HEK293 (cell line): ENCODE measurements around the gene SEMA4F.
A peak's percentile ranks its signal among the peaks of the same experiment; 100 is the strongest.

Source experiments
- CTCF ChIA-PET: fragments of 350-600 bp; formaldehyde crosslinking; extraction: SDS; loops from one replicate; lab custom pipeline; 2021; ENCODE audit warnings: antibody characterized with exemption; lab: Yijun Ruan, JAX
- POLR2A ChIA-PET: fragments of 300-600 bp; formaldehyde crosslinking; extraction: SDS; loops from one replicate; lab custom pipeline; 2020; ENCODE audit warnings: antibody characterized with exemption, inconsistent platforms; lab: Yijun Ruan, JAX
- H3K27ac ChIP-seq: fragments of 200-500 bp; sonication (Bioruptor generic); 2 replicates; pipeline ENCODE4 v1.5.1; 2014; ENCODE audit warnings: low read depth, low read length, control low read depth, inconsistent platforms; ENCODE audit errors: extremely low read depth
- H3K36me3 ChIP-seq, 2 experiments: fragments of 200-500 bp in 1 of 2; sonication (Bioruptor generic) in 1 of 2; 1 replicate in 1 of 2; 2 replicates in 1 of 2; pipeline ENCODE4 v1.5.1; 2014 to 2017; ENCODE audit warnings: inconsistent platforms in 2 of 2, low read length in 2 of 2; ENCODE audit not compliant: control insufficient read depth in 2 of 2, insufficient read depth in 1 of 2
- H3K4me1 ChIP-seq: fragments of 200-500 bp; sonication (Bioruptor generic); 2 replicates; pipeline ENCODE4 v1.5.1; 2014; ENCODE audit warnings: mild to moderate bottlenecking, low read length, inconsistent platforms; ENCODE audit not compliant: control insufficient read depth, insufficient read depth
- H3K4me3 ChIP-seq: 2 replicates; pipeline ENCODE4 v1.5.1; 2011; ENCODE audit warnings: low read depth, mild to moderate bottlenecking, control low read depth, low read length, moderate library complexity
- H3K9me3 ChIP-seq: fragments of 200-500 bp; sonication (Bioruptor generic); 2 replicates; pipeline ENCODE4 v1.5.1; 2014; ENCODE audit warnings: low read depth, low read length, inconsistent platforms; ENCODE audit not compliant: control insufficient read depth, insufficient read depth
- EGR2 ChIP-seq: fragments of 450-650 bp; formaldehyde crosslinking; IDR thresholded peaks from 2 replicates; pipeline ENCODE4 v1.5.1; 2016; ENCODE audit warnings: low read depth, missing biosample characterization, missing genetic modification characterization
- MZF1 ChIP-seq: fragments of 450-650 bp; formaldehyde crosslinking; IDR thresholded peaks from 2 replicates; pipeline ENCODE4 v1.5.1; 2017; ENCODE audit warnings: missing biosample characterization, missing genetic modification characterization, borderline replicate concordance
- SALL2 ChIP-seq: fragments of 450-650 bp; formaldehyde crosslinking; IDR thresholded peaks from 2 replicates; pipeline ENCODE4 v1.5.0; 2017; ENCODE audit warnings: missing biosample characterization, mild to moderate bottlenecking, missing genetic modification characterization, borderline replicate concordance
- ZBTB7A ChIP-seq: fragments of 450-650 bp; formaldehyde crosslinking; IDR thresholded peaks from 2 replicates; pipeline ENCODE4 v1.5.1; 2016; ENCODE audit warnings: low read depth, missing biosample characterization, missing genetic modification characterization
- ZNF16 ChIP-seq: fragments of 450-650 bp; formaldehyde crosslinking; IDR thresholded peaks from 2 replicates; pipeline ENCODE4 v1.5.1; 2016; ENCODE audit warnings: low read depth, missing biosample characterization, missing genetic modification characterization
- ZNF175 ChIP-seq: fragments of 450-650 bp; formaldehyde crosslinking; IDR thresholded peaks from 2 replicates; pipeline ENCODE4 v1.5.1; 2016; ENCODE audit warnings: missing biosample characterization, missing genetic modification characterization
- ZNF274 ChIP-seq, 2 experiments: fragments of 200-500 bp in 1 of 2; fragments of 450-650 bp in 1 of 2; sonication (Bioruptor generic) in 1 of 2; formaldehyde crosslinking in 1 of 2; IDR thresholded peaks; 2 replicates each; pipeline versions ENCODE4 v1.5.1 to v1.6.1; 2014 to 2016; ENCODE audit warnings: borderline replicate concordance in 1 of 2, inconsistent platforms in 1 of 2, low read length in 1 of 2, missing biosample characterization in 1 of 2, missing genetic modification characterization in 1 of 2
- ZNF324 ChIP-seq: fragments of 450-650 bp; formaldehyde crosslinking; IDR thresholded peaks from 2 replicates; pipeline ENCODE4 v1.5.1; 2016; ENCODE audit warnings: missing biosample characterization, missing genetic modification characterization
- ZNF391 ChIP-seq: fragments of 450-650 bp; formaldehyde crosslinking; IDR thresholded peaks from 2 replicates; pipeline ENCODE4 v1.5.1; 2016; ENCODE audit warnings: low read depth, missing biosample characterization, missing genetic modification characterization, borderline replicate concordance
- ZNF394 ChIP-seq: fragments of 450-650 bp; formaldehyde crosslinking; IDR thresholded peaks from 2 replicates; pipeline ENCODE4 v1.5.1; 2016; ENCODE audit warnings: missing biosample characterization, missing genetic modification characterization, mild to moderate bottlenecking, moderate library complexity, borderline replicate concordance
- ZNF433 ChIP-seq: fragments of 450-650 bp; formaldehyde crosslinking; IDR thresholded peaks from 2 replicates; pipeline ENCODE4 v1.5.1; 2016; ENCODE audit warnings: missing biosample characterization, missing genetic modification characterization, low read depth
- ZNF473 ChIP-seq: fragments of 450-650 bp; formaldehyde crosslinking; IDR thresholded peaks from 2 replicates; pipeline ENCODE4 v1.5.1; 2017; ENCODE audit warnings: missing biosample characterization, missing genetic modification characterization
- ZNF626 ChIP-seq: fragments of 450-650 bp; sonication (Bioruptor Pico); formaldehyde crosslinking; IDR thresholded peaks from 2 replicates; pipeline ENCODE4 v1.5.1; 2018; ENCODE audit warnings: missing biosample characterization, missing genetic modification characterization, inconsistent platforms
- ZNF658 ChIP-seq: fragments of 450-650 bp; formaldehyde crosslinking; IDR thresholded peaks from 2 replicates; pipeline ENCODE4; 2016; ENCODE audit warnings: missing biosample characterization, missing genetic modification characterization
- ZNF76 ChIP-seq: fragments of 450-650 bp; formaldehyde crosslinking; IDR thresholded peaks from 2 replicates; pipeline ENCODE4; 2016; ENCODE audit warnings: low read depth, missing biosample characterization, missing genetic modification characterization, borderline replicate concordance
- TF ChIP-seq, protein P1 (sequence below): fragments of 450-650 bp; formaldehyde crosslinking; IDR thresholded peaks from 2 replicates; pipeline ENCODE4 v1.5.1; 2016; ENCODE audit warnings: missing biosample characterization, missing genetic modification characterization, low read depth
- TF ChIP-seq, protein P2 (sequence below): fragments of 450-650 bp; formaldehyde crosslinking; IDR thresholded peaks from 2 replicates; pipeline ENCODE4 v1.5.1; 2016; ENCODE audit warnings: missing biosample characterization, missing genetic modification characterization, borderline replicate concordance
- TF ChIP-seq, protein P3 (sequence below): fragments of 450-650 bp; formaldehyde crosslinking; IDR thresholded peaks from 2 replicates; pipeline ENCODE4 v1.5.1; 2016; ENCODE audit warnings: missing biosample characterization, missing genetic modification characterization
- TF ChIP-seq, protein P4 (sequence below): fragments of 450-650 bp; formaldehyde crosslinking; IDR thresholded peaks from 2 replicates; pipeline ENCODE4 v1.5.1; 2016; ENCODE audit warnings: missing biosample characterization, missing genetic modification characterization

SEMA4F gene

DNA sequence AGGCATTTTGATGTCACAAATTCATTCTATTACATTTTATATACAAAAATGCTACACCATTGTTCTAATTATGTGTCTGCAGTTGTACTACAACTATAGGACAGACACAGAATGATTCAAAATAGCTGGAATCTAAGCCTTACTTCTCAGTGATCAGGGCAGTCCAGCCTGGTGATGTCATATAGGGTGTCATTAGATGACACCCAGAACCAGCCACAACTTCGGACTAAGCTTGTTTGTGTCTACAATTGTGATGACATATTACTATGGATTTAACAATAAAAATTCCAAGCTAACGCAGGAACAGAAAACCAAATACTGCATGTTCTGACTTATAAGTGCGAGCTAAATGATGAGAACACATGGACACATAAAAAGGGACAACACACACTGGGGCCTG is 36.9 kb upstream of the SEMA4F start (continued):
- TF ChIP-seq, protein P1, sequence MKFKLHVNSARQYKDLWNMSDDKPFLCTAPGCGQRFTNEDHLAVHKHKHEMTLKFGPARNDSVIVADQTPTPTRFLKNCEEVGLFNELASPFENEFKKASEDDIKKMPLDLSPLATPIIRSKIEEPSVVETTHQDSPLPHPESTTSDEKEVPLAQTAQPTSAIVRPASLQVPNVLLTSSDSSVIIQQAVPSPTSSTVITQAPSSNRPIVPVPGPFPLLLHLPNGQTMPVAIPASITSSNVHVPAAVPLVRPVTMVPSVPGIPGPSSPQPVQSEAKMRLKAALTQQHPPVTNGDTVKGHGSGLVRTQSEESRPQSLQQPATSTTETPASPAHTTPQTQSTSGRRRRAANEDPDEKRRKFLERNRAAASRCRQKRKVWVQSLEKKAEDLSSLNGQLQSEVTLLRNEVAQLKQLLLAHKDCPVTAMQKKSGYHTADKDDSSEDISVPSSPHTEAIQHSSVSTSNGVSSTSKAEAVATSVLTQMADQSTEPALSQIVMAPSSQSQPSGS (tag by site-specific recombination) = peak; percentile 38; the same call in 1 of the 2 replicates

DNA sequence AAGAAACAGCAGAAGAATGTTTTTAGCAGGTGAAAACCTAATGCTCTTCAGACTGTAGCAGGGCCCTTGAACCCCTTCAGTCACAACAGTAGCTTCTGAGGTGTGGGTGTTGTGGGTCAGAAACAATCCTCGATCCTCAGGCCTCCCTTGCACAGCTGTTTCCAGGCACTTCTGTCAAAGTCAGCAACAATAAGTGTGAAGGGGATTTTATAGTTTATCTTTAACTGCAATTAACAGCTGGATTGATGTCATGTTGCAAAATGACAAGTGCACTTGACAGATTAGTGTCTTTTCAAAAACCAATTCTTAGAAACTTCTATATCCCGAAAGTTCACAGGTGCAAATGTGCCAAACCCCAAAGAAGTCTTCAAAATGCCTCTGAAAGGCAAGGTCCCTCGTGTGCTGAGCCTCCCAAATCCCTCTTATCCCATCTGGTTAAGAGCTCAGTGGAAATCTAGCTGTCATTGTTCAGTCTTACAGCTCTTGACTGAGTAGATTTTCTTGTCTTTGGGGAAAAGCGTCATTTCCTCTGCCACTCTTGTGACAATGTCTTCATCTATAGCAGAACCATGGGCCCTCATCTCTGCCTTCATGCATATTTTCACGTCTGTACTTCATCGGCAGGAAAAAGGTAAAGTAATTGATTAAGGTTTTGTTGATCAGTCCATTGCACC is 35.5 kb upstream of the SEMA4F start:
- no peak overlapping the region for H3K4me3 ChIP-seq
- H3K36me3 ChIP-seq = no peaks in the 10 kb centered on the region
- no peak overlapping the region for H3K27ac ChIP-seq
- H3K9me3 ChIP-seq = no peaks in the 10 kb centered on the region
- TF ChIP-seq SALL2 (tag by site-specific recombination) = no peak
- no peak for TF ChIP-seq ZNF658
- TF ChIP-seq EGR2 (tag by site-specific recombination) = no peak
- TF ChIP-seq, protein P2, sequence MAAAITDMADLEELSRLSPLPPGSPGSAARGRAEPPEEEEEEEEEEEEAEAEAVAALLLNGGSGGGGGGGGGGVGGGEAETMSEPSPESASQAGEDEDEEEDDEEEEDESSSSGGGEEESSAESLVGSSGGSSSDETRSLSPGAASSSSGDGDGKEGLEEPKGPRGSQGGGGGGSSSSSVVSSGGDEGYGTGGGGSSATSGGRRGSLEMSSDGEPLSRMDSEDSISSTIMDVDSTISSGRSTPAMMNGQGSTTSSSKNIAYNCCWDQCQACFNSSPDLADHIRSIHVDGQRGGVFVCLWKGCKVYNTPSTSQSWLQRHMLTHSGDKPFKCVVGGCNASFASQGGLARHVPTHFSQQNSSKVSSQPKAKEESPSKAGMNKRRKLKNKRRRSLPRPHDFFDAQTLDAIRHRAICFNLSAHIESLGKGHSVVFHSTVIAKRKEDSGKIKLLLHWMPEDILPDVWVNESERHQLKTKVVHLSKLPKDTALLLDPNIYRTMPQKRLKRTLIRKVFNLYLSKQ (tag by site-specific recombination) = no peak
- no peak for TF ChIP-seq ZNF76 (tag by site-specific recombination)
- no peak for TF ChIP-seq ZNF324 (tag by site-specific recombination)
- no peak for TF ChIP-seq ZNF394 (tag by site-specific recombination)
- TF ChIP-seq ZNF473 (tag by site-specific recombination) = no peak
- no peak for TF ChIP-seq ZNF391
- TF ChIP-seq ZNF274 (IDR thresholded peaks at IDR 0.05; ENCODE audit: low read length) = no peak
- no peak for TF ChIP-seq ZNF274 (tag by site-specific recombination; IDR thresholded peaks at IDR 0.05; ENCODE audit: borderline replicate concordance)
- TF ChIP-seq ZNF16 = no peak
- TF ChIP-seq, protein P3, sequence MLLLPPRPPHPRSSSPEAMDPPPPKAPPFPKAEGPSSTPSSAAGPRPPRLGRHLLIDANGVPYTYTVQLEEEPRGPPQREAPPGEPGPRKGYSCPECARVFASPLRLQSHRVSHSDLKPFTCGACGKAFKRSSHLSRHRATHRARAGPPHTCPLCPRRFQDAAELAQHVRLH (tag by site-specific recombination) = no peak
- TF ChIP-seq ZNF433 (tag by site-specific recombination) = no peak
- TF ChIP-seq, protein P4, sequence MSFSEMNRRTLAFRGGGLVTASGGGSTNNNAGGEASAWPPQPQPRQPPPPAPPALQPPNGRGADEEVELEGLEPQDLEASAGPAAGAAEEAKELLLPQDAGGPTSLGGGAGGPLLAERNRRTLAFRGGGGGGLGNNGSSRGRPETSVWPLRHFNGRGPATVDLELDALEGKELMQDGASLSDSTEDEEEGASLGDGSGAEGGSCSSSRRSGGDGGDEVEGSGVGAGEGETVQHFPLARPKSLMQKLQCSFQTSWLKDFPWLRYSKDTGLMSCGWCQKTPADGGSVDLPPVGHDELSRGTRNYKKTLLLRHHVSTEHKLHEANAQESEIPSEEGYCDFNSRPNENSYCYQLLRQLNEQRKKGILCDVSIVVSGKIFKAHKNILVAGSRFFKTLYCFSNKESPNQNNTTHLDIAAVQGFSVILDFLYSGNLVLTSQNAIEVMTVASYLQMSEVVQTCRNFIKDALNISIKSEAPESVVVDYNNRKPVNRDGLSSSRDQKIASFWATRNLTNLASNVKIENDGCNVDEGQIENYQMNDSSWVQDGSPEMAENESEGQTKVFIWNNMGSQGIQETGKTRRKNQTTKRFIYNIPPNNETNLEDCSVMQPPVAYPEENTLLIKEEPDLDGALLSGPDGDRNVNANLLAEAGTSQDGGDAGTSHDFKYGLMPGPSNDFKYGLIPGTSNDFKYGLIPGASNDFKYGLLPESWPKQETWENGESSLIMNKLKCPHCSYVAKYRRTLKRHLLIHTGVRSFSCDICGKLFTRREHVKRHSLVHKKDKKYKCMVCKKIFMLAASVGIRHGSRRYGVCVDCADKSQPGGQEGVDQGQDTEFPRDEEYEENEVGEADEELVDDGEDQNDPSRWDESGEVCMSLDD (tag by site-specific recombination) = no peak
- TF ChIP-seq MZF1 = no peak
- no peak for TF ChIP-seq ZBTB7A (tag by site-specific recombination)
- TF ChIP-seq ZNF626 (tag by site-specific recombination) = no peak
- no peak for TF ChIP-seq ZNF175 (tag by site-specific recombination)
- POLR2A ChIA-PET = no interaction called here
- CTCF ChIA-PET = interaction anchor here (0.9 to 1.4 kb wide), 4 partner anchors 31 to 135 kb away, joined by 3 to 5 read pairs (median 4); partner anchors contain the start of genes CCDC142 and TTC31
- H3K4me1 ChIP-seq = no peaks in the 10 kb centered on the region
